HG02798 (cell line): ENCODE results near the gene AATF.

ENCODE experiments used
- ATAC-seq: cut with Tn5 transposase; IDR thresholded peaks from one replicate; pipeline ENCODE4 v1.9.1; 2021; ENCODE audit warnings: mild to moderate bottlenecking; ENCODE audit not compliant: unreplicated experiment, poor library complexity

The AATF gene

GRCh38 chr17:36977066-36977465 lies 28.3 kb downstream of the AATF start:
- ATAC-seq: no peak

GRCh38 chr17:36977568-36977967 lies 28.8 kb downstream of the AATF start:
- no peak for ATAC-seq

- no peak for ATAC-seq
These were observed 30.2 kb downstream of the AATF start for GRCh38 chr17:36978810-36979564.

- no peak for ATAC-seq
These were observed 30.8 kb downstream of the AATF start for GRCh38 chr17:36979565-36979941.

GRCh38 chr17:36980280-36980761 lies 31.6 kb downstream of the AATF start:
- ATAC-seq: no peak

GRCh38 chr17:36983618-36984017 lies 34.9 kb downstream of the AATF start:
- ATAC-seq: no peak

GRCh38 chr17:36989173-36989572 lies 40.4 kb downstream of the AATF start:
- ATAC-seq: no peak

GRCh38 chr17:36992701-36993100 lies 43.9 kb downstream of the AATF start:
- no peak for ATAC-seq

GRCh38 chr17:36993227-36993626 lies 44.5 kb downstream of the AATF start:
- ATAC-seq: no peak

GRCh38 chr17:36994438-36994837 lies 45.7 kb downstream of the AATF start:
- ATAC-seq: no peak

GRCh38 chr17:36999471-36999870 lies 50.7 kb downstream of the AATF start:
- ATAC-seq: no peak

- no peak for ATAC-seq
These were observed 68.0 kb downstream of the AATF start for GRCh38 chr17:37016780-37017179.

- no peak for ATAC-seq
These were observed 68.7 kb downstream of the AATF start for GRCh38 chr17:37017404-37017803.

GRCh38 chr17:37019117-37019740 lies 70.5 kb downstream of the AATF start:
- ATAC-seq: no peak

GRCh38 chr17:37019741-37020129 lies 71.0 kb downstream of the AATF start:
- no peak for ATAC-seq

GRCh38 chr17:37024181-37024637 lies 75.5 kb downstream of the AATF start:
- no peak for ATAC-seq

- no peak for ATAC-seq
These were observed 76.5 kb downstream of the AATF start for GRCh38 chr17:37025238-37025637.

GRCh38 chr17:37025847-37026530 lies 77.2 kb downstream of the AATF start:
- ATAC-seq: peak; percentile 62

- no peak for ATAC-seq
These were observed 77.7 kb downstream of the AATF start for GRCh38 chr17:37026531-37026869.

GRCh38 chr17:37028040-37028439 lies 79.3 kb downstream of the AATF start:
- ATAC-seq: no peak

GRCh38 chr17:37031493-37032083 lies 82.8 kb downstream of the AATF start:
- ATAC-seq: no peak
